ENCODE measurements around the gene TMEM59L.

Gene TMEM59L

DNA sequence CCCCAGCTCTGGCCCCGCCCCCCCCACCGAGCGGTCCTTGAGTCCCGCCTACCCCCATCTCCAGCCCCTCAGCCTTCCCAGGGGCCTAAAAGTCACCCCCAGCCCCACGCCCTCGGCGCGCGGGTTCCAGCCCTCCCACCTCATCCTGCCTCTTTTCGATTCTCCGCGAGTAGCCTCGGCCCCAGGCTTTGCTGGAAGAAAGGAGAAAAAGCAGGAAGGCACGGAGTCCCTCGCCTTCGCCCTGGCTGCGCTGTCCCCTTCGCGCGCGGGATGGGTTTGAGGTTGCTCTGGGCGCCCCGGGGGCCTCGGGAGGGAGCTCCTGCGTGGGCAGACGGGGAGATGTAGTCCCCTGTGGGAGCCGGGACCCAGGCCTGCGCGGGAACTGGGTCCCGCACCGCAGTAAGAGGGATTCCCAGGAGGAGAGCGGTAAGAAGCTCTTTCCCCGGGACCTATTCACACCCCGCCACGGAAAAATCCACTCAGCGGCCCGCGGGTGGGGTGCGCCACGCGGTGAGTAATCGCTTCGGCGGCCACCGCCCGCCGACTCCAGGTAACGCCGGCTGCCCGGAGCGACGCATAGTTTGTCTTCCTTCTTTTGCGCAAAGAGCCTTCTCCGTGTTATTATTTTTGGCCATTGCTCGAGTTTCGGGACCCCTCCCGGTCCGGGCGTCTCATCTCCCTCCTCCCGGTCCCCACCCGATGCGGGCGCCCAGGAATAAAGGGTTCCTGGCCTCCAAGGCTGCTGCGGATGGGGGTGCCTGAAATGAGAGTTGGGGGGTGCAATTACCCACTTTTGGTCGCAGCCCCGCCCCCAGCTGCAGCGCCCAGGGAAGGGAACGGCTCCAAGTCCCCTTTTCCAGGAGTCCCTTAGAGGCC is 5.2 kb upstream of the TMEM59L start:
- DNase-seq (ENCODE audit: low read depth), result no peak
- TF ChIP-seq, protein P1, sequence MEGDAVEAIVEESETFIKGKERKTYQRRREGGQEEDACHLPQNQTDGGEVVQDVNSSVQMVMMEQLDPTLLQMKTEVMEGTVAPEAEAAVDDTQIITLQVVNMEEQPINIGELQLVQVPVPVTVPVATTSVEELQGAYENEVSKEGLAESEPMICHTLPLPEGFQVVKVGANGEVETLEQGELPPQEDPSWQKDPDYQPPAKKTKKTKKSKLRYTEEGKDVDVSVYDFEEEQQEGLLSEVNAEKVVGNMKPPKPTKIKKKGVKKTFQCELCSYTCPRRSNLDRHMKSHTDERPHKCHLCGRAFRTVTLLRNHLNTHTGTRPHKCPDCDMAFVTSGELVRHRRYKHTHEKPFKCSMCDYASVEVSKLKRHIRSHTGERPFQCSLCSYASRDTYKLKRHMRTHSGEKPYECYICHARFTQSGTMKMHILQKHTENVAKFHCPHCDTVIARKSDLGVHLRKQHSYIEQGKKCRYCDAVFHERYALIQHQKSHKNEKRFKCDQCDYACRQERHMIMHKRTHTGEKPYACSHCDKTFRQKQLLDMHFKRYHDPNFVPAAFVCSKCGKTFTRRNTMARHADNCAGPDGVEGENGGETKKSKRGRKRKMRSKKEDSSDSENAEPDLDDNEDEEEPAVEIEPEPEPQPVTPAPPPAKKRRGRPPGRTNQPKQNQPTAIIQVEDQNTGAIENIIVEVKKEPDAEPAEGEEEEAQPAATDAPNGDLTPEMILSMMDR (IDR thresholded peaks at IDR 0.05; ENCODE audit: insufficient read depth, low read depth, low read length, missing control alignments), result no peak
- no peak overlapping the region for H3K4me3 ChIP-seq (ENCODE audit: low read depth, low read length)

DNA sequence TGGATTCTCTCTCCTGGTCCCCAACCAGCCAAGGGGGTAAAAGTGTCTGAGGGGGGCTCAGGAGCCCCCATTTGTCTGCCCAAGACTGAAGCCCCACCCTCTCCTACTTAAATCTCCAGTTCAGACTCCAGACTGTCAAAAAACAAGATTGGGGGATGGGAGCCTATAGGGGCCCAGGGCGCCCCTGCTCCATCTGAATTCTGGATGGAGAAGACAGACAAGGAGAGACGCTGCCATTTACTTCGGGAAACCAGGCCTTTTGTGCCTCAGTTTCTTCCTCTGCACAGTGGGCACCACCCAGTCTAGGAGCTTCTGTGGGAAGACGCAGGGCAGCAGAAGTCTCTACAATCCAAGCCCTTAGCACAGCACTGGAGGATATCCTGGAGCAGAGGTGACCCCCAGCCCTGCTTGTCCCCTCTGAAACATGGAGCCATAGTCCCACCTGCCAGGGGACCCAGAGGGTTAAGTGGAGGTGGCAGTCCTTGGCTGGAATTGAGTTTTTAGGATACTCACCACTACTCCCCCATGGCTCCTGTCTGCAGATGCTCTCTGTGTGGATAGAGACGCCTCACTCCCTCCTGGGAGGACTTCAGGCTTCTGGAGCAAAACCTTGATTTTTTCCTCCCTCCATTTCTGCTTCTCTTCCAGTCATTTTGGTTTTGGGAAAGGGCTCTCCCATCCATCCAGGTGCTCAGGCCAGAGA is 4.4 kb upstream of the TMEM59L start:
- no peak overlapping the region for H3K4me3 ChIP-seq (ENCODE audit: low read depth, low read length)
- TF ChIP-seq, protein P1 (IDR thresholded peaks at IDR 0.05; ENCODE audit: insufficient read depth, low read depth, low read length, missing control alignments), result no peak
- no peak for DNase-seq (ENCODE audit: low read depth)

DNA sequence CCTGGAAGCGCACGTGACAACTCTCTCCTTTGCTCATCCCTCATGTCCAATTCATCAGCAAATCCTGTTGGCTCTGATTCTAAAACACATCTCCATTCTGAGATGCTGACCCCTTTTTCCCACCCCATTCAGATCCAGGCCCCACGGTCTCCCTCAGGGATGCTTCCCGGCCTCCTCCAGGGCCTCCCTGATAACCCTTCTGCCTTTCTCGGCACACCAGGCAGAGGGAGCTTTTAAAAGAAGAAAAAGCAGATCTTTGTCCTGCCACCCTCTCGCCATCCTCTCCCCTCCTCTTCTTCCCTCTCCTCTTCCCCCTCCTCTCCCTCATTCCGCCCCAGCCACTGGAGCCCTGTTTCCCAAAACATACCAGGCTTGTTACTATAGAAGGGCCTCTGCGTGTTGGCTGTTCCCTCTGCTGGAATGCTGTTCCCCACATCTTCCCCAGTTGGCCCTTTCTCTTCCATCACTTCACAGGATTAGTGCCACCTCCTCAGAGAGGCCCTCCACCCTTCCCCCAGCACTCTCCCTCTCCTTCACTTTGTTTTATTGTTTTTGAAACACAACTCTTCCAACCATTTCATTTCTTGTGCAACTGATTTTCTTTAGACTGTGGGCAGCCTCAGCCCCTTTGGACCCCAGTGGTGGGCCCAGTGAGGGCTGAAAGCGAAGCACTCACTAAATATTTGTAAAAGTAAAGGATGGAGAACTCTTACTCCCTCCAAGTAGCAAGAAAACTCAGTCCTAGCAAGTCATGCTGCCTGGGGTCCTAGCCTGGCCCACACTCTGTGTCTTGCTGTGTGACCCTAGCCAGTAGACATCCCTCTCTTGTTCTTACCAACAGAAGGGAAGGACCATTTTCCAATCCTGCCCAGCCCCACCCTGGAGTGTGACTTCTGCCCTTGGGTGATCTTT is 3.6 kb upstream of the TMEM59L start:
- H3K4me3 ChIP-seq (ENCODE audit: low read depth, low read length), result no peak overlapping the region
- TF ChIP-seq, protein P1 (IDR thresholded peaks at IDR 0.05; ENCODE audit: insufficient read depth, low read depth, low read length, missing control alignments), result no peak
- DNase-seq (ENCODE audit: low read depth), result no peak

DNA sequence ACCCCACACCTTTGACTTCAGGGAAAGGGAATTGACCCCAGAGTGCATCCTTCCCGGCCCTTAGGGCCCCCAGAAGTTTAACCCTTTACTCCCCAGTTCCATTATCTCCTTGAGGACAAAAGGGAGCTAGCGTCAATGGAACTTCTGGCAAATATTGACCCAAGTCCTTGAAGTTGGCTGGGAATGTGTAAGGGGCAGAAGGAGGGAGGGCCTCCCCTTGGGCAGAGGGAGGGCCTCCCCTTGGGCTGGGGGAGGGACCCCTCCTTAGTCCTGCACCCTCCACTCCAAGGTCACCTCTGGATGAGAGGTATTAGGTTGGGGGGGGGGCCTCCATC is 3.0 kb upstream of the TMEM59L start:
- TF ChIP-seq, protein P1 (IDR thresholded peaks at IDR 0.05; ENCODE audit: insufficient read depth, low read depth, low read length, missing control alignments), result no peak
- no peak for DNase-seq (ENCODE audit: low read depth)
- no peak overlapping the region for H3K4me3 ChIP-seq (ENCODE audit: low read depth, low read length)

DNA sequence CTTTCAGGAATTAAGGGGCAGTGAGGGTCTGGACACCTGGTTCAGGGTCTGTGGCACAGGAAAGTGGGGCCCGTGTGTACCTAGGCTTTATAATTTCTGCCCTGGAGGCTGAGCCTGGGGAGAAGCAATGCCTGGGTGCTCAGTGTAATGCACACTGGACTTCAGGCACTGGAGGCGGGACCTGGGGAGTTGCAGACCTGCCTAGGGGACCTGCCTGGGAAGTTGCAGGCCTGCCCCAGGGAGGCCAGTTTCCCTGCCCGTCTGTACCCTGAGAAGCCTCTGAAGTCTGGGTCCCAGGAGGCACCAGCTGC is 2.5 kb upstream of the TMEM59L start:
- no peak for DNase-seq (ENCODE audit: low read depth)
- TF ChIP-seq, protein P1 (IDR thresholded peaks at IDR 0.05; ENCODE audit: insufficient read depth, low read depth, low read length, missing control alignments), result no peak
- no peak overlapping the region for H3K4me3 ChIP-seq (ENCODE audit: low read depth, low read length)

DNA sequence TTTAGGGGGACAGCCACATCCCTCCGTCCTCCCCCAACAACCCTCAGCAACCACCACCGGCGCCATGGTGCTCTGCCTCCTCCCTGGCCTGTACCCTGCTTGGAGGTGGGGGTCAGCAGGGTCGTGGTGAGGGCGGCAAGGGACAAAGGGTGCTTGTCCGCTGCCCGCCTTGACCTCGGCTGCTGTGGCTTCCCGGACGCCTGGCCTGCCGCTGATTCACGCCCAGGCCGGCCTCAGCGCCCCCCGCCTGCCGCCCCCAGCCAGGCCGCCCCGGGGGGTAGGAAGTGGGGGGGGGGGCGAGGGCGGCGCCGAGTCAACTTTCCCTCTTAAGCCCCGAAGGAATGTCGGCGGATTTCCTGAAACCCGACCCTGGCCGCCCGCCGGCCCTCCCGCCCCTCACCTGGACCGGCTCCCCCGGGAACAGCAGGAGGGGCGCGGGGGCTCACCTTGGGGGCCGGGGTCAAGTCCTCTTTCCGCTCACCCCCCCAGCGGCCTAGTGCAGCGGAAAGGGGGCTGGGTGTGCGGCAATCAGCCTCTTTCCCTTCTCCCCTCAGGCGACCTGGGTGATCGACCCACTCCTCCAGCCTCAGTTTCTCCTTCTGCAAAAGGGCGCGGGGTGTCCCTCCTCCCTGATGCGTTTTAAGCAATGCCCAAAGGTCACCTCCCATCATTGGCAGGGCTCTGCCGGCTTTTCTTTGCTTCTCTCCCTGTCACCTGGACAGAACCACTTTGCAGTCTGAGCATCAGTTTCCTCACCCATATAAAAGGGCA is 1.9 kb upstream of the TMEM59L start:
- DNase-seq (ENCODE audit: low read depth), result no peak
- H3K4me3 ChIP-seq (ENCODE audit: low read depth, low read length), result no peak overlapping the region
- TF ChIP-seq, protein P1 (IDR thresholded peaks at IDR 0.05; ENCODE audit: insufficient read depth, low read depth, low read length, missing control alignments), result no peak
